A549 (cell line): ENCODE results near the gene CALHM1. TPM values are rescaled to one million over a fixed set of nuclear protein-coding genes. Genes with fewer than 3 reads are reported as not detected.

Experiments used
- ATAC-seq, 2 experiments: fragments of 200-7000 bp in 1 of 2; fragments of >200 bp in 1 of 2; cut with Nextera tagmentation in 1 of 2; cut with Tn5 transposase in 1 of 2; 3 replicates each; pipeline versions ENCODE4 v1.8.0 to v1.9.1; 2018 to 2020; ENCODE audit warnings: mild to moderate bottlenecking in 1 of 2, moderate library complexity in 1 of 2
- CTCF ChIA-PET: fragments of 300-600 bp; sonication (Branson Sonifier 250); formaldehyde crosslinking; extraction: SDS; loops from one replicate; lab custom pipeline; 2021; ENCODE audit warnings: antibody characterized with exemption, inconsistent platforms; lab: Yijun Ruan, JAX
- POLR2A ChIA-PET: fragments of 350-600 bp; formaldehyde crosslinking; extraction: SDS; loops from one replicate; lab custom pipeline; 2021; ENCODE audit warnings: antibody characterized with exemption, inconsistent platforms; lab: Yijun Ruan, JAX
- DNase-seq, 2 experiments: peaks; one replicate each; pipeline versions ENCODE4 v3.0.0 to v3.0.0-alpha.2; 2011 to 2016; ENCODE audit warnings: low read depth in 1 of 2, low spot score in 1 of 2
- FAIRE-seq: peaks from 2 replicates; lab custom pipeline; 2011; peaks lifted over from hg19 to GRCh38; lab: Jason Lieb, UNC
- H3K27ac ChIP-seq, 2 experiments: fragments of >200 bp; sonication (Bioruptor Twin); formaldehyde crosslinking; 3 replicates each; pipeline ENCODE4 v1.5.1; 2016 to 2017
- H3K4me1 ChIP-seq: fragments of >200 bp; sonication (Bioruptor Twin); formaldehyde crosslinking; 3 replicates; pipeline ENCODE4 v1.6.1; 2016
- H3K4me2 ChIP-seq: fragments of >200 bp; sonication (Bioruptor Twin); formaldehyde crosslinking; 3 replicates; pipeline ENCODE4 v1.6.1; 2016
- H3K4me3 ChIP-seq: fragments of >200 bp; sonication (Bioruptor Twin); formaldehyde crosslinking; 3 replicates; pipeline ENCODE4 v1.5.1; 2016
- H3K9me3 ChIP-seq: fragments of >200 bp; sonication (Bioruptor Twin); formaldehyde crosslinking; 3 replicates; pipeline ENCODE4 v1.6.1; 2016
- BHLHE40 ChIP-seq: IDR thresholded peaks from 2 replicates; pipeline ENCODE4 v1.6.1; 2012; ENCODE audit warnings: low read depth, low read length, inconsistent platforms
- FOSB ChIP-seq: fragments of 250-450 bp; sonication (Bioruptor Pico); IDR thresholded peaks from 2 replicates; pipeline ENCODE4 v1.5.0; 2020; ENCODE audit warnings: mild to moderate bottlenecking, moderate library complexity
- HDAC2 ChIP-seq: fragments of 200-600 bp; sonication (generic); IDR thresholded peaks from 2 replicates; pipeline ENCODE4 v1.6.1; 2016
- HEYL ChIP-seq: fragments of 250-450 bp; sonication (Bioruptor Pico); IDR thresholded peaks from 2 replicates; pipeline ENCODE4 v1.8.0; 2021; ENCODE audit warnings: mild to moderate bottlenecking, moderate library complexity
- JUN ChIP-seq, 2 experiments: fragments of >200 bp; sonication (Bioruptor Twin); formaldehyde crosslinking; IDR thresholded peaks; 2 replicates in 1 of 2; 3 replicates in 1 of 2; pipeline ENCODE4 v1.6.1; 2016 to 2017
- RARB ChIP-seq: fragments of 250-450 bp; sonication (Bioruptor Pico); IDR thresholded peaks from 2 replicates; pipeline ENCODE4 v1.8.0; 2021; ENCODE audit warnings: mild to moderate bottlenecking, moderate library complexity
- ZFP36 ChIP-seq: fragments of 450-650 bp; IDR thresholded peaks from 2 replicates; pipeline ENCODE4 v1.6.1; 2014; ENCODE audit warnings: borderline replicate concordance; ENCODE audit not compliant: partially characterized antibody
- WGBS: methylation state at CpG from one replicate; pipeline ENCODE4 v1.1.6; 2017; ENCODE audit errors: missing lambda C conversion rate; 5-methylcytosine and 5-hydroxymethylcytosine counted together
- polyA plus RNA-seq, 4 experiments: library from polyadenylated mRNA; depleted of rRNA in 3 of 4; stranded (reverse); fragments of >200 nt; fragmentation: RNase III in 1 of 4; extraction: RNeasy Plus Mini Kit Qiagen cat#74134 plus additional on column Dnase treatment in 1 of 4; gene quantifications; 2 replicates in 3 of 4; 3 replicates in 1 of 4; pipeline ENCODE4 v1.2.3, GENCODE V29; 2011 to 2017
- TF ChIP-seq, protein P1 (sequence below): fragments of 450-650 bp; IDR thresholded peaks from 2 replicates; pipeline ENCODE4 v1.6.1; 2014; ENCODE audit warnings: antibody characterized with exemption
- TF ChIP-seq, protein P2 (sequence below): fragments of >200 bp; sonication (Bioruptor Twin); formaldehyde crosslinking; IDR thresholded peaks from 3 replicates; pipeline ENCODE4 v1.5.1; 2016
- TF ChIP-seq, protein P3 (sequence below): fragments of >200 bp; sonication (Bioruptor Twin); formaldehyde crosslinking; IDR thresholded peaks from 2 replicates; pipeline ENCODE4 v1.6.1; 2016
- TF ChIP-seq, protein P4 (sequence below): fragments of 200-600 bp; sonication (generic); IDR thresholded peaks from 2 replicates; pipeline ENCODE4 v1.6.1; 2016; ENCODE audit warnings: antibody characterized with exemption, mild to moderate bottlenecking, moderate library complexity
- TF ChIP-seq, protein P5 (sequence below): IDR thresholded peaks from 2 replicates; pipeline ENCODE4 v1.6.1; 2012

The CALHM1 gene
- polyA plus RNA-seq, 2 of the 4 experiments (the other 2 are of a cell fraction): not detected

DNA sequence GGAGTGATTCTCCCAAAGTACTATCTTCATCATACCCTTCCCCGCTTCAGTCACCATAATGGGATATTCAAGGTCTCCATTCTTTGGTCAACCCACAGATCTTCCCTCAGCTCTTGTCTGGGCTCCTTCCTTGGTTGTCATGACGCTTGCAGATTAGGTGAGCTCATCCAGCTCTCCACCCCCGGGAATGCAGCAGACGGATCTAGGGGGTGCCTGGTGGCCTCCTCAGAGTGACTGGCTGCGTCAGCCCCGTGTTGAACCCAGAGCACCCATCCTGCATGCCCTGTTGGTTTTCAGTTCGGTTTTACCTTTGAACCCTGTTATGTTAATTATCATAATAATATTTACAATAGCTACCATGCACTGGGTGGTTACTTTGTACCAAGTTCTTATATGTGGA lies 41.2 kb upstream of the CALHM1 start:
- WGBS: 41% methylated on average over 7 of the region's 7 CpGs
- FAIRE-seq: no peak
- no peak for DNase-seq
- ATAC-seq: no peak
- Histone ChIP-seq H3K4me2 (no peak overlapping the region), H3K4me1 (peaks cover 11% of the 10 kb centered on the region), H3K4me3 (no peak overlapping the region), H3K27ac (no peak overlapping the region), H3K9me3 (no peaks in the 10 kb centered on the region)
- POLR2A ChIA-PET: interaction anchor here (0.7 kb wide), 1 partner anchor 17 kb away, joined by 11 read pairs; no protein-coding TSS in a partner anchor
- CTCF ChIA-PET: interaction anchor here (1.1 to 3.1 kb wide), 3 partner anchors 7 to 14 kb away, joined by 4 to 11 read pairs (median 5); no protein-coding TSS in a partner anchor
- TF ChIP-seq, protein P1, sequence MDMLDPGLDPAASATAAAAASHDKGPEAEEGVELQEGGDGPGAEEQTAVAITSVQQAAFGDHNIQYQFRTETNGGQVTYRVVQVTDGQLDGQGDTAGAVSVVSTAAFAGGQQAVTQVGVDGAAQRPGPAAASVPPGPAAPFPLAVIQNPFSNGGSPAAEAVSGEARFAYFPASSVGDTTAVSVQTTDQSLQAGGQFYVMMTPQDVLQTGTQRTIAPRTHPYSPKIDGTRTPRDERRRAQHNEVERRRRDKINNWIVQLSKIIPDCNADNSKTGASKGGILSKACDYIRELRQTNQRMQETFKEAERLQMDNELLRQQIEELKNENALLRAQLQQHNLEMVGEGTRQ: no peak
- TF ChIP-seq, protein P2, sequence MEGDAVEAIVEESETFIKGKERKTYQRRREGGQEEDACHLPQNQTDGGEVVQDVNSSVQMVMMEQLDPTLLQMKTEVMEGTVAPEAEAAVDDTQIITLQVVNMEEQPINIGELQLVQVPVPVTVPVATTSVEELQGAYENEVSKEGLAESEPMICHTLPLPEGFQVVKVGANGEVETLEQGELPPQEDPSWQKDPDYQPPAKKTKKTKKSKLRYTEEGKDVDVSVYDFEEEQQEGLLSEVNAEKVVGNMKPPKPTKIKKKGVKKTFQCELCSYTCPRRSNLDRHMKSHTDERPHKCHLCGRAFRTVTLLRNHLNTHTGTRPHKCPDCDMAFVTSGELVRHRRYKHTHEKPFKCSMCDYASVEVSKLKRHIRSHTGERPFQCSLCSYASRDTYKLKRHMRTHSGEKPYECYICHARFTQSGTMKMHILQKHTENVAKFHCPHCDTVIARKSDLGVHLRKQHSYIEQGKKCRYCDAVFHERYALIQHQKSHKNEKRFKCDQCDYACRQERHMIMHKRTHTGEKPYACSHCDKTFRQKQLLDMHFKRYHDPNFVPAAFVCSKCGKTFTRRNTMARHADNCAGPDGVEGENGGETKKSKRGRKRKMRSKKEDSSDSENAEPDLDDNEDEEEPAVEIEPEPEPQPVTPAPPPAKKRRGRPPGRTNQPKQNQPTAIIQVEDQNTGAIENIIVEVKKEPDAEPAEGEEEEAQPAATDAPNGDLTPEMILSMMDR: no peak
- TF ChIP-seq, protein P3, sequence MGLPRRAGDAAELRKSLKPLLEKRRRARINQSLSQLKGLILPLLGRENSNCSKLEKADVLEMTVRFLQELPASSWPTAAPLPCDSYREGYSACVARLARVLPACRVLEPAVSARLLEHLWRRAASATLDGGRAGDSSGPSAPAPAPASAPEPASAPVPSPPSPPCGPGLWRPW: no peak
- TF ChIP-seq ZFP36: no peak
- no peak for TF ChIP-seq BHLHE40
- TF ChIP-seq JUN (IDR thresholded peaks at IDR 0.05): no peak
- TF ChIP-seq, protein P4, sequence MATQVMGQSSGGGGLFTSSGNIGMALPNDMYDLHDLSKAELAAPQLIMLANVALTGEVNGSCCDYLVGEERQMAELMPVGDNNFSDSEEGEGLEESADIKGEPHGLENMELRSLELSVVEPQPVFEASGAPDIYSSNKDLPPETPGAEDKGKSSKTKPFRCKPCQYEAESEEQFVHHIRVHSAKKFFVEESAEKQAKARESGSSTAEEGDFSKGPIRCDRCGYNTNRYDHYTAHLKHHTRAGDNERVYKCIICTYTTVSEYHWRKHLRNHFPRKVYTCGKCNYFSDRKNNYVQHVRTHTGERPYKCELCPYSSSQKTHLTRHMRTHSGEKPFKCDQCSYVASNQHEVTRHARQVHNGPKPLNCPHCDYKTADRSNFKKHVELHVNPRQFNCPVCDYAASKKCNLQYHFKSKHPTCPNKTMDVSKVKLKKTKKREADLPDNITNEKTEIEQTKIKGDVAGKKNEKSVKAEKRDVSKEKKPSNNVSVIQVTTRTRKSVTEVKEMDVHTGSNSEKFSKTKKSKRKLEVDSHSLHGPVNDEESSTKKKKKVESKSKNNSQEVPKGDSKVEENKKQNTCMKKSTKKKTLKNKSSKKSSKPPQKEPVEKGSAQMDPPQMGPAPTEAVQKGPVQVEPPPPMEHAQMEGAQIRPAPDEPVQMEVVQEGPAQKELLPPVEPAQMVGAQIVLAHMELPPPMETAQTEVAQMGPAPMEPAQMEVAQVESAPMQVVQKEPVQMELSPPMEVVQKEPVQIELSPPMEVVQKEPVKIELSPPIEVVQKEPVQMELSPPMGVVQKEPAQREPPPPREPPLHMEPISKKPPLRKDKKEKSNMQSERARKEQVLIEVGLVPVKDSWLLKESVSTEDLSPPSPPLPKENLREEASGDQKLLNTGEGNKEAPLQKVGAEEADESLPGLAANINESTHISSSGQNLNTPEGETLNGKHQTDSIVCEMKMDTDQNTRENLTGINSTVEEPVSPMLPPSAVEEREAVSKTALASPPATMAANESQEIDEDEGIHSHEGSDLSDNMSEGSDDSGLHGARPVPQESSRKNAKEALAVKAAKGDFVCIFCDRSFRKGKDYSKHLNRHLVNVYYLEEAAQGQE: no peak

DNA sequence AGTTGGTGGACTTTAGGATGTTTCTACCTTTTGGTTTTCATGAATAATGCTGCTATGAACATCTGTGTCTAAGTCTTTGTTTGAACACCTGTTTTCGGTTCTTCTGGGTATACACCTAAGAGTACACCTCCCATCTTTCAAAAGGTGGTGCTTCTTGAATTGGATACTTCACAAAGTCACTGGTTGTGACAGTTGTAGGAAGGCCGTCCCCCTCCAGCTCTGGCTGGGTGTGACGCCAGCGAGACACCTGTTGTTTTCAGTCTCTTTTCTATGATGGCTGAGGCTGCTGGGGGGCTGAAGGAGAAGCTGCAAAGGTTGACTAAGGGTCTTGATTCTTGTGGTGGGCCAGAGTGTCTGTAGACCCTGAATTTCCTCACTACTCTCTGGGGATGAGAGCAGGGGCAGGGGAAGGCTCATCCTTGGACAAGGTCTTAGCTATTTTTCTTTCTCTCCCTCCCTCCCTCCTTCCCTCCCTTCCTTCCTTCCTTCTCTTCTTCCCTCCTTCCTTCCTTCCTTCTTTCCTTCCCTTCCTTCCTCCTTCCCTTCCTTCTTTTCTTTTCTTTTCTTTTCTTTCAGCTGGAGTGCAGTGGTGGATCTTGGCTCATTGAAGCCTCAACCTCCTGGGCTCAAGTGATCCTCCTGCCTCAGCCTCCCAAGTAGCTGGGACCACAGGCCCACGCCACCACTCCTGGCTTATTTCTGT lies 40.4 kb upstream of the CALHM1 start:
- Histone ChIP-seq H3K9me3 (no peaks in the 10 kb centered on the region), H3K4me2 (no peak overlapping the region), H3K27ac (no peak overlapping the region), H3K4me1 (peaks cover 4% of the 10 kb centered on the region), H3K4me3 (no peak overlapping the region)
- no peak for TF ChIP-seq HDAC2
- DNase-seq (no peak), FAIRE-seq (no peak), ATAC-seq (no peak)
- POLR2A ChIA-PET: interaction anchor here (0.7 kb wide), 1 partner anchor 18 kb away, joined by 11 read pairs; no protein-coding TSS in a partner anchor
- CTCF ChIA-PET: interaction anchor here (1.1 to 3.1 kb wide), 2 partner anchors 12 to 13 kb away, joined by 5 to 11 read pairs; no protein-coding TSS in a partner anchor
- WGBS: 74% methylated on average over 5 of the region's 5 CpGs

DNA sequence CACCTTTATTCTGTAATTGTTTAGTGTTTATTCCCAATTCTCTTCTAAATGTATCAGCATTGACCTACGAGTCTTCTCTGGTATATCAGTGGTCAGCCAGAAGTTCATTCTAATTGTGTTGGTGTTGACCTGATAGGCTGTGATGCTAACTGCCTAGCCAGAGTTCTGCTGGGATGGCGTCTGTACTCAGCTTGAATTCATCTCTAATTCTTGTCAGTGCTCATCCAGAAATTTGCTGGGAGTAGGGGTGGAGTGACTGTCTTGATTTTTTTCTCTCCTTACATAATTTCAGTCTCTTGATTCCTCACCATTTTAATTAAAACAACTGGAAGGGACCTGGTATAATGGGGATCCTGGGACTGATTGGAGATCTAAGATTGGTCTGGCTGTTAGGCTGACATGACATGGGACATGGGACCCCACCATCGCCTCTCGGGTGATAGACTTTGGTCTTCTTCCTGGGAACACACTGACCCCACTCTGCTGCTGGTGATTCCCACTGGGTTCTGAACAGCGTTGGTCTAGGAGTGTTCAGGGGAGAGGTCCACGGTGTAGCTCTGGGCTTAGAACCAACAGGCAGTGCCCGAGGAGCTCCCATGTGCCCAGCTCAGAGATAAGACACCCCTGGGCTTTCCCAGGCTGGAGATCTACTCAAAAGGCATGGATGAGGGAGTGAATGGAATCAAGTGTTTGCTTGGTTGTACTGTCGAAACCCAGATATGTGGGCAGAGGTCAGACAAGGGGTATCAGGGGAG lies 38.6 kb upstream of the CALHM1 start:
- TF ChIP-seq, protein P5, sequence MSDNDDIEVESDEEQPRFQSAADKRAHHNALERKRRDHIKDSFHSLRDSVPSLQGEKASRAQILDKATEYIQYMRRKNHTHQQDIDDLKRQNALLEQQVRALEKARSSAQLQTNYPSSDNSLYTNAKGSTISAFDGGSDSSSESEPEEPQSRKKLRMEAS: no peak
- TF ChIP-seq RARB: no peak
- TF ChIP-seq FOSB (CRISPR knock-in tag): no peak
- no peak for TF ChIP-seq HEYL
- no peak for TF ChIP-seq JUN (IDR thresholded peaks at IDR 0.05)
- ChIA-PET CTCF (interaction anchor here (0.9 to 1.0 kb wide), 3 partner anchors 8 to 67 kb away, joined by 3 to 4 read pairs (median 3); no protein-coding TSS in a partner anchor), POLR2A (no interaction called here)
- DNase-seq (no peak), ATAC-seq (peak; percentile 10 to 31; a peak in 1 of 6 replicates), FAIRE-seq (no peak)
- Histone ChIP-seq H3K4me2 (no peak overlapping the region), H3K9me3 (no peaks in the 10 kb centered on the region), H3K4me1 (peaks cover 7% of the 10 kb centered on the region), H3K27ac (no peak overlapping the region), H3K4me3 (no peak overlapping the region)
- 44% methylated on average over 5 of the region's 8 CpGs for WGBS
